ENCODE results near the gene ZNF804B.

Gene ZNF804B

DNA sequence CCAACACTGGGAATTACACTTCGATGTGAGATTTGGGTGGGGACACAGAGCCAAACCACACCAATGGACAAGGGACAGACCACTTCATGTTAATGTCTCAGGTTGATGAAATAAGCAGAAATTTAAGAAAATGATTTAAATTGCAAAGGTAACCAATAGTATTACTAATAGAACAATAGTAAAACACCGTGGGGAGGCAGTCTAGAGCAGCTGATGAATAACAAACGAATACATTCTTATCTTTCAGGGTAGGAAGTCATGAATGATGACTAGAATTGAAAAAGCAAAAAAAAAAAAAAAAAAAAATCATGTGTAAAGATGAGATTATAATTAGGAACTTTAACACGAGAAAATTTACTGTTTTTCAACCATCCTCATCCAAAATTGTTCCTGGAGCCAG lies 207.9 kb downstream of the ZNF804B start:
- DNase-seq (ENCODE audit: low read depth): no peak

- DNase-seq (ENCODE audit: low read depth): no peak
Measured at GRCh38 chr7:88969167-88969566, 209.7 kb downstream of the ZNF804B start.

DNA sequence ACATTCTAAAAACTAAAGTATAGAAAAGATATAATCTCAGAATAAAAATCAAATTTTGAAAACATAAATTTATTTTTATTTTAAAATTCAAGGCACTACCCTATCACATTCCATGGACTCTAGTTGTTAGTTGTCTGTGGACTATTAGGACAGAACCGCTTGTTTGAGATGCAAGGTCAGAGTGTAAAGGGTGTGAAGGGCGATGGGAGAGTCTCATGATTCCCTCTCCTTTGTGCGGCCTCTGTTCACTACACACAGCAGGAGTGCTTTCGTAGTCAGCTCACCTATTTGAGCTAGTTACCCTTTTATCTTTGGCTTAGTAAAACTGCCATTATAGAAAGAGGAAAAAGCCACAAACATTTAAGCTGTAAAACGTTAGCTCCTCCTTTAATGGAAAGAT lies 225.8 kb downstream of the ZNF804B start:
- DNase-seq (ENCODE audit: low read depth): no peak

DNA sequence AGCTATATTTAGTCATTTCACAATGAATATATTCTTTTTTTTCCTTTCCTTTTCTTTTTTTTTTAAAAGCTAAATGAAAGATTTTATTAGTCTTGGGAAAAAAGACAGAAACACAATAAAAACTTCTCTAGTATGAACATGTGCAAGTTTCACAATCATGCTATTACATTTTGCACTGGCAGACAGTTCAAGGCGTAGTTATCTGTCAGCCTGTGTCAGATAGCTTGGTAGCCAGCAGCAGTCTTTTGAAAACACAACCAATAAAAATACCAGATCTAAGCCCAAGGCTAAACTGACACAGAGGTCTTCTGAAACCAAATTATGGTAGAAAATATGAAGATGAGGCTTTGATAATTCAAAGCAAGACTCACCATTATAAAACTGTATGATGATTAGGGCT lies 241.8 kb downstream of the ZNF804B start:
- no peak for DNase-seq (ENCODE audit: low read depth)

GRCh38 chr7:89002981-89003956 lies 243.8 kb downstream of the ZNF804B start:
- no peak for DNase-seq (ENCODE audit: low read depth)

DNA sequence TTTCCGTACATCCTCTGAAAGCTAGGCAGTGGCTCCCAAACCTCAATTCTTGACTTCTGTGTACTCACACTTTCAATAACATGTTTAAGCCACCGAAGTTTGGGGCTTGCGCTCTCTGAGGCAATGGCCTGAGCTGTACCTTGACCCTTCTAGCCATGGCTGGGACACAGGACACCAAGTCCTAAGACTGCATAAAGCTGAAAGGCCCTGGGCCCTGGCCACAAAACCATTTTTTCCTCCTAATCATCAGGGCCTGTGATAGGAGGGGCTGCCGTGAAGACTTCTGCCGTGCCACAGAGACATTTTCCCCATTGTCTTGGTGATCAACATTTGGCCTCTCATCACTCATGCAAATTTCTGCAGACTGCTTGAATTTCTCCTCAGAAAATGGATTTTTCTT lies 252.5 kb downstream of the ZNF804B start:
- no peak for DNase-seq (ENCODE audit: low read depth)

GRCh38 chr7:89017695-89018094 lies 258.2 kb downstream of the ZNF804B start:
- no peak for DNase-seq (ENCODE audit: low read depth)

- no peak for DNase-seq (ENCODE audit: low read depth)
Measured at GRCh38 chr7:89021741-89022140, 262.2 kb downstream of the ZNF804B start.

DNA sequence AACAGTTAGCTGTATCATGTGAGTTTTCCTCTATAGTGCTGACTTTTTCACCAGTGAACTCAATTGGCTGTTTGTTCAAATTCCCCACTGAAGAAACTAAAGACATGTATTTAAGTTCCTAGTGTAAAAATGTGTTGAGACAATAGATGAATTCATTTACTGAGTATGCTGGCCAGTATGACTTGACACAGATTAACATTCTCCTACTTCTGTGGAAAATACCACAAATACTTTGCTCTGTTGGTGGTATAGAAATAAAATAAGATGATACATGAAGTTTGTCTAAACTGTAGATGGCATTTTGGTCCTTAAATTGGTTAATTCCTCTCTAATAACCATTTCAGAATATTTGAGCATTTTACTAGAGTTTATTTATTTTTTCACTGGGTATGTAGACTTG lies 263.7 kb downstream of the ZNF804B start:
- DNase-seq (ENCODE audit: low read depth): no peak

- DNase-seq (ENCODE audit: low read depth): no peak
Measured at GRCh38 chr7:89023877-89024276, 264.4 kb downstream of the ZNF804B start.

- no peak for DNase-seq (ENCODE audit: low read depth)
Measured at GRCh38 chr7:89027781-89028180, 268.3 kb downstream of the ZNF804B start.

- DNase-seq (ENCODE audit: low read depth): no peak
Measured at GRCh38 chr7:89028319-89028718, 268.8 kb downstream of the ZNF804B start.

- DNase-seq (ENCODE audit: low read depth): peak; percentile 44
Measured at GRCh38 chr7:89029864-89030263, 270.4 kb downstream of the ZNF804B start.

DNA sequence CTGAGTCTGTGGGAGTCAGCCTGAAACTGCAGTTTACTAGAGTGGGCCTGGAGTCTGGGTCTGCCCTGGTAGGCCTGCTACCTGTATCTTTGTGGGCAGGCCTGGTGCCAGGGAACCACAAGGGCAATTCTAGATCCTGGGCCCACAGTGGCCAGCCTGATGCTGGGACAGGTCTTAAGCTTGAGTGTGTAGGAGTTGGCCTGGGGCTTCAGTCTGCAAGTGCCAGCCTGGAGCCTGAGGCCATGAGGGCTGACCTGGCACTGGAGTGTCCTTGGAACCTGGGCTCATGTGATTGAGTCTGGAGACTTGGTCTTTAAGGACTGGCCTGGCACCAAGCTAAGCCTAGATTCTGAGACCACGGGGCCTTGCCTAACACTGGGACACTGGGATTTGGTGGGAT lies 281.7 kb downstream of the ZNF804B start:
- no peak for DNase-seq (ENCODE audit: low read depth)

DNA sequence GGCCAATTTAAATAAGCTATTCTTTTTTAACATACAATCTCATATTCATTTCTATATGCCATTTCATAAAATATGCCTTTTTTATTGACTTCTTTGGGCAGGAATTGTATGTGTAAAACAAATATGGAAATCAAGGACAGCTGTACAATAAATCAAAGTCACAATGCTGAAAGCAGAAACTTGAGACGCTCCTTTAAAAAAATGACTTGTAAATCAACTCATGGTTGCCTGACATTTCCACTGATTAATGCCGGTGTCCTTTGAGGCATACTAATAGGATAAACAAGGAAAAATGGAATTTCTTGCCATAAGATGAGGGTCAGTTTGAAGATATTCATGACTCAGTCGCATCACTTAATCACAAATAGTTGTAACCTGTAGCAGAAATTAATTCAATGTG lies 283.4 kb downstream of the ZNF804B start:
- DNase-seq (ENCODE audit: low read depth): no peak

- no peak for DNase-seq (ENCODE audit: low read depth)
Measured at GRCh38 chr7:89049043-89049442, 289.5 kb downstream of the ZNF804B start.

- no peak for DNase-seq (ENCODE audit: low read depth)
Measured at GRCh38 chr7:89053130-89053529, 293.6 kb downstream of the ZNF804B start.

GRCh38 chr7:89054361-89054760 lies 294.9 kb downstream of the ZNF804B start:
- DNase-seq (ENCODE audit: low read depth): no peak

DNA sequence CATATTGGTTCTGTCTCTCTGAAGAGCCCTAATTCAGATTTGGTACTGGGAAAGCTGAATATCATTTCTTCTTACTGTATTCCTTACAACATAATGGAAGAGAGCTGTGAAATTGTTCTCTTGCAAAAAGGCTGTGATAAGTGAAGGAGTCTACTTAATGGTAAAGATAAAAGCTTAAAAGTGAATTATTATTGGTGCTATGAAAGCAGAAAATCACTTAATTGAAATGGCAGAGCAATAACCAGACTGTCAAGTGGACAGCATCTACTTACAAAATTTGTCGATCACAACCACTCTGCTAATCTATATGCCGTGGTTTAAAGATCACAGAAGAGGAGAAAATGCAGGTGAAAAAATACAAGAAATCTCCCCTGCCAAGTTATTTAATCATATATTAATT lies 300.7 kb downstream of the ZNF804B start:
- no peak for DNase-seq (ENCODE audit: low read depth)

GRCh38 chr7:89064831-89065230 lies 305.3 kb downstream of the ZNF804B start:
- DNase-seq (ENCODE audit: low read depth): no peak

DNA sequence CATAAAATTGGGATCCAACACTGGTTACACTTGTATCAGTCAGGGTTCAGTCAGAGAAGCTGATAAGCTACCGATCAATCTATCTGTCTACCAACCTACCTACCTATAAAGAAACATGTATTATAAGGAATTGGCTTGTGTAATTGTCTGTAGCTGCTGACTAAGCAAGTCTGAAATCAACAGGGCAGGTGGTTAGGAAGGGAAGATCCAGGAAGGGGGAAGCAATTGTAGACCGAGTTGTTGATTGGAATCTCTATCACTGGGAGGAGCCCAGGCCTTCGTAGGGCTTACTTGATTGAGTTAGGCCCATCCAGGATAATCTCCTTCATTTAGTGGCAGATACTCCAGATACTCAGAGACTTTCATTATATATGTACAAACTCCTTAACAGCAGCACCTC lies 307.5 kb downstream of the ZNF804B start:
- no peak for DNase-seq (ENCODE audit: low read depth)

GRCh38 chr7:89072081-89072480 lies 312.6 kb downstream of the ZNF804B start:
- no peak for DNase-seq (ENCODE audit: low read depth)

- no peak for DNase-seq (ENCODE audit: low read depth)
Measured at GRCh38 chr7:89073776-89074175, 314.3 kb downstream of the ZNF804B start.

- DNase-seq (ENCODE audit: low read depth): no peak
Measured at GRCh38 chr7:89077992-89078391, 318.5 kb downstream of the ZNF804B start.

Measured in non-pigmented ciliary epithelial cell (primary cell).